ENCODE data around the gene ACLY. TPM values are rescaled to one million over a fixed set of nuclear protein-coding genes. Genes with fewer than 3 reads are reported as not detected.
"Not testable (repeated sequence)": the region's sequence is repeated elsewhere in the genome, so short reads cannot be mapped to it uniquely, and the experiment has no call there.

ACLY gene
- total RNA-seq, 1 donor from 2014 or later: 326 TPM

- no peak overlapping the region for H3K4me3 ChIP-seq (ENCODE audit: insufficient read depth, low read depth, low read length)
- TF ChIP-seq EZH2 (IDR thresholded peaks at IDR 0.05; ENCODE audit: insufficient read depth, low read length) (no peak), CTCF (IDR thresholded peaks at IDR 0.05; ENCODE audit: insufficient read depth, low read depth, low read length) (no peak)
Observed at GRCh38 chr17:41863074-41863848, 55.5 kb downstream of the ACLY start.

DNA sequence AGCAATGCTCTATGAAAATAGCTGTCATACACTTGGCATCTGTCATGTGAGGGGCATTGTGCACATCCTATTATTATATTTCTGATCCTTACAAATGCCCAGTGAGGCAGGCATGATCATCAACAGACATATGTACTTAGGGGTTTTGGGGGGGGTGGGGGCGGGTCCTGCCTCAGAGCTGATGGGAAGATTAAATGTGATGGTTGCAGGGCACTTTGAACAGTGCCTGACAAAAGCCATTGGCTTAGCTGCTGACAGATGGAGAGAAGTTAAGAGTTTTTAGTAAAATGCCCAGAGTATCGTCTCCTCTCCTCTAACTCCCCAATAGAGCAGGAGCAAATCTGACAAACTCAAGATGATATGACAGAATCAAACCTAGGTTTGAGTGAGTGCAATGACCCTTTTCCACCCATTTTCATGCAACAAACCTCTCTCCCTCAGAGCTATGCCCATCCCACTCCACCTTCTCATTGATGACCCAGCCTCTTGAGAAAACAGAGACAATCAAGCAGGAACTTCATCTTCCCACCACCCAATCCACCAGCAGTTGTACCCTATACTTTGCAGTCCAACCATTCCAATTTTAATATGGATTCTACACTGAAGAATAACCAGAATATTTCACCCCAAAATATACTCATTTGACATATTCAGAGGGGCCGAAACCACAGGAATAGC is 58.4 kb downstream of the ACLY start:
- H3K4me3 Mint-ChIP-seq (ENCODE audit: unreplicated experiment): no peak overlapping the region
- FAIRE-seq: no peak
- H3K9me3 ChIP-seq (ENCODE audit: insufficient read depth, low read depth, low read length): no peaks in the 10 kb centered on the region
- no peak for TF ChIP-seq CTCF (IDR thresholded peaks at IDR 0.05; ENCODE audit: insufficient read depth, low read depth, low read length)
- TF ChIP-seq EZH2 (IDR thresholded peaks at IDR 0.05; ENCODE audit: insufficient read depth, low read length): no peak
- H3K36me3 Mint-ChIP-seq (ENCODE audit: low read depth, unreplicated experiment): no peaks in the 10 kb centered on the region
- no peak for DNase-seq (ENCODE audit: low read depth)
- H3K4me3 ChIP-seq (ENCODE audit: insufficient read depth, low read depth, low read length): no peak overlapping the region
- H3K36me3 ChIP-seq (ENCODE audit: insufficient read depth, low read length): no peaks in the 10 kb centered on the region
- no peak overlapping the region for H2AFZ ChIP-seq (ENCODE audit: low read depth, low read length)
- H3K4me1 Mint-ChIP-seq (ENCODE audit: low read depth, unreplicated experiment): peaks cover 3% of the 10 kb centered on the region
- no peaks in the 10 kb centered on the region for H3K27me3 ChIP-seq (ENCODE audit: insufficient read depth, low read length)
- peaks cover 82% of the 10 kb centered on the region for H3K79me2 ChIP-seq (ENCODE audit: insufficient read depth, low read length)
- H3K4me2 ChIP-seq (ENCODE audit: low read length): no peak overlapping the region
- H3K27me3 Mint-ChIP-seq (ENCODE audit: low read depth, unreplicated experiment): no peaks in the 10 kb centered on the region
- H4K20me1 ChIP-seq (ENCODE audit: insufficient read depth, low read length): peaks cover 67% of the 10 kb centered on the region
- H3K27ac ChIP-seq (ENCODE audit: low read depth, low read length): no peak overlapping the region
- H3K27ac Mint-ChIP-seq (ENCODE audit: unreplicated experiment): no peak overlapping the region
- H3K9me3 Mint-ChIP-seq (ENCODE audit: unreplicated experiment): no peaks in the 10 kb centered on the region
- no peak overlapping the region for H3K9ac ChIP-seq (ENCODE audit: low read length)
- H3K4me1 ChIP-seq (ENCODE audit: insufficient read depth, low read length): peaks cover 10% of the 10 kb centered on the region

More at GRCh38 chr17:41863074-41863848, 55.5 kb downstream of the ACLY start:
- H3K27me3 Mint-ChIP-seq (ENCODE audit: low read depth, unreplicated experiment): no peaks in the 10 kb centered on the region
- H3K79me2 ChIP-seq (ENCODE audit: insufficient read depth, low read length): peaks cover 62% of the 10 kb centered on the region
- H3K4me1 Mint-ChIP-seq (ENCODE audit: low read depth, unreplicated experiment): peaks cover 3% of the 10 kb centered on the region
- no peak overlapping the region for H2AFZ ChIP-seq (ENCODE audit: low read depth, low read length)
- H3K9me3 ChIP-seq (ENCODE audit: insufficient read depth, low read depth, low read length): no peaks in the 10 kb centered on the region
- peaks cover 55% of the 10 kb centered on the region for H4K20me1 ChIP-seq (ENCODE audit: insufficient read depth, low read length)
- no peak overlapping the region for H3K27ac Mint-ChIP-seq (ENCODE audit: unreplicated experiment)
- H3K27me3 ChIP-seq (ENCODE audit: insufficient read depth, low read length): no peaks in the 10 kb centered on the region
- no peaks in the 10 kb centered on the region for H3K9me3 Mint-ChIP-seq (ENCODE audit: unreplicated experiment)
- DNase-seq (ENCODE audit: low read depth): no peak
- H3K27ac ChIP-seq (ENCODE audit: low read depth, low read length): no peak overlapping the region
- peaks cover 10% of the 10 kb centered on the region for H3K4me1 ChIP-seq (ENCODE audit: insufficient read depth, low read length)
- peak overlapping the region; percentile 1 for H3K9ac ChIP-seq (ENCODE audit: low read length)
- H3K36me3 Mint-ChIP-seq (ENCODE audit: low read depth, unreplicated experiment): peaks cover 3% of the 10 kb centered on the region
- no peak overlapping the region for H3K4me3 Mint-ChIP-seq (ENCODE audit: unreplicated experiment)
- peak overlapping the region; percentile 87 for H3K4me2 ChIP-seq (ENCODE audit: low read length)
- H3K36me3 ChIP-seq (ENCODE audit: insufficient read depth, low read length): peaks cover 14% of the 10 kb centered on the region
- FAIRE-seq: no peak

DNA sequence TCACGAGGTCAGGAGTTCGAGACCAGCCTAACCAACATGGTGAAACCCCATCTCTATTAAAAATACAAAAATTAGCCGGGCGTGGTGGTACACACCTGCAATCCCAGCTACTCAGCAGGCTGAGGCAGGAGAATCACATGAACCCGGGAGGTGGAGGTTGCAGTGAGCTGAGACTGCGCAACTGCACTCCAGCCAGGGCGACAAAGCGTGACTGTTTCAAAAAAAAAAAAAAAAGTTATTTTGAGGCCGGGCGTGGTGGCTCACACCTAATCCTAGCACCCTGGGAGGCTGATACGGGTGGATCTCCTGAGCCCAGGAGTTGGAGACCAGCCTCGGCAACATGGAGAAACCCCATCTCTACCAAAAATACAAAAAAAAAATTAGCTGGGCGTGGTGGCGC is 67.4 kb downstream of the ACLY start:
- not testable (repeated sequence) for H3K9me3 Mint-ChIP-seq (ENCODE audit: unreplicated experiment); H3K4me1 Mint-ChIP-seq (ENCODE audit: low read depth, unreplicated experiment)

More for the DNA sequence above, 67.4 kb downstream of the ACLY start:
- not testable (repeated sequence) for DNase-seq (ENCODE audit: low read depth); H3K4me1 ChIP-seq (ENCODE audit: insufficient read depth, low read length); H3K27ac ChIP-seq (ENCODE audit: low read depth, low read length); H2AFZ ChIP-seq (ENCODE audit: low read depth, low read length); H3K27me3 ChIP-seq (ENCODE audit: insufficient read depth, low read length); H3K9me3 ChIP-seq (ENCODE audit: insufficient read depth, low read depth, low read length); H3K27ac Mint-ChIP-seq (ENCODE audit: unreplicated experiment); H3K27me3 Mint-ChIP-seq (ENCODE audit: low read depth, unreplicated experiment); H3K4me2 ChIP-seq (ENCODE audit: low read length); H3K4me3 Mint-ChIP-seq (ENCODE audit: unreplicated experiment); H3K9ac ChIP-seq (ENCODE audit: low read length); H3K4me3 ChIP-seq (ENCODE audit: insufficient read depth, low read depth, low read length); H3K36me3 Mint-ChIP-seq (ENCODE audit: low read depth, unreplicated experiment); FAIRE-seq
- peaks cover 60% of the 10 kb centered on the region for H3K79me2 ChIP-seq (ENCODE audit: insufficient read depth, low read length)
- H3K36me3 ChIP-seq (ENCODE audit: insufficient read depth, low read length): peaks cover 13% of the 10 kb centered on the region
- peaks cover 27% of the 10 kb centered on the region for H4K20me1 ChIP-seq (ENCODE audit: insufficient read depth, low read length)

Data from astrocyte (in vitro differentiated cells and primary cell).